OCI-LY7 (cell line): Measurements from ENCODE around the gene CDH15. TPM values are rescaled to one million over a fixed set of nuclear protein-coding genes. Genes with fewer than 3 reads are reported as not detected.

Experiments used
- BruUV-seq: library from RNA; stranded (reverse); fragments of 400-500 nt; replicated peaks from 2 replicates; lab custom pipeline; 2021; lab: Mats Ljungman, UMichigan
- CTCF ChIA-PET: fragments of 300-600 bp; sonication (Branson Sonifier 250); formaldehyde crosslinking; loops from one replicate; lab custom pipeline; 2022; ENCODE audit warnings: antibody characterized with exemption; ENCODE audit not compliant: unreplicated experiment; lab: Charles Lee
- POLR2A ChIA-PET: fragments of 300-600 bp; sonication (Branson Sonifier 250); formaldehyde crosslinking; loops from one replicate; lab custom pipeline; 2022; ENCODE audit warnings: antibody characterized with exemption; lab: Charles Lee
- DNase-seq: peaks from one replicate; pipeline ENCODE4 v3.0.0-alpha.2; 2015; ENCODE audit warnings: low spot score
- H2AFZ ChIP-seq: fragments of 200-600 bp; sonication (generic), shearing (Covaris generic); 2 replicates; pipeline ENCODE4 v1.6.1; 2014; ENCODE audit warnings: mild to moderate bottlenecking, antibody characterized with exemption, low read length, moderate library complexity
- H3K27ac ChIP-seq: fragments of 200-600 bp; sonication (generic); 2 replicates; pipeline ENCODE4 v1.5.1; 2014; ENCODE audit warnings: mixed run types, low read depth, mild to moderate bottlenecking, moderate library complexity, low read length, inconsistent platforms; ENCODE audit not compliant: poor library complexity, severe bottlenecking
- H3K36me3 ChIP-seq: fragments of 200-600 bp; sonication (generic); 2 replicates; pipeline ENCODE4 v1.6.1; 2014; ENCODE audit warnings: mild to moderate bottlenecking, antibody characterized with exemption, low read length, moderate library complexity, mixed read lengths; ENCODE audit not compliant: insufficient read depth
- H3K4me1 ChIP-seq: fragments of 200-600 bp; sonication (generic); 2 replicates; pipeline ENCODE4 v1.5.1; 2014; ENCODE audit warnings: mild to moderate bottlenecking, low read length; ENCODE audit not compliant: insufficient read depth, poor library complexity, severe bottlenecking
- H3K4me2 ChIP-seq: fragments of 200-600 bp; sonication (generic); 2 replicates; pipeline ENCODE4 v1.6.1; 2014; ENCODE audit warnings: mild to moderate bottlenecking, low read length
- H3K4me3 ChIP-seq: fragments of 200-600 bp; sonication (generic); 2 replicates; pipeline ENCODE4 v1.5.1; 2014; ENCODE audit warnings: mild to moderate bottlenecking, low read depth, low read length; ENCODE audit not compliant: poor library complexity, severe bottlenecking
- H3K79me2 ChIP-seq: fragments of 200-600 bp; sonication (generic); 2 replicates; pipeline ENCODE4 v1.6.1; 2016; ENCODE audit warnings: low read depth, mild to moderate bottlenecking, low read length, moderate library complexity, mixed read lengths; ENCODE audit not compliant: insufficient read depth
- H3K9me2 ChIP-seq: fragments of 200-600 bp; sonication (generic); 2 replicates; pipeline ENCODE4 v1.6.1; 2016; ENCODE audit warnings: mild to moderate bottlenecking, low read length, mixed read lengths; ENCODE audit not compliant: insufficient read depth
- H3K9me3 ChIP-seq: fragments of 200-600 bp; sonication (generic); 2 replicates; pipeline ENCODE4 v1.6.1; 2014; ENCODE audit warnings: mild to moderate bottlenecking, mixed run types, low read length, mixed read lengths
- H4K20me1 ChIP-seq: fragments of 200-600 bp; sonication (generic); 2 replicates; pipeline ENCODE4 v1.6.1; 2014; ENCODE audit warnings: mild to moderate bottlenecking, antibody characterized with exemption, low read length, moderate library complexity, mixed read lengths; ENCODE audit not compliant: insufficient read depth
- EZH2phosphoT487 ChIP-seq: fragments of 200-600 bp; sonication (generic); IDR thresholded peaks from 2 replicates; pipeline ENCODE4 v1.6.1; 2018; ENCODE audit warnings: low read depth, borderline replicate concordance, mild to moderate bottlenecking, mixed run types, antibody characterized with exemption, low read length, moderate library complexity, mixed read lengths
- intact Hi-C: fragments of 100-400 bp; cut with micrococcal nuclease; formaldehyde crosslinking; loops from one replicate; pipeline ENCODE4 v1.10.0; 2022; ENCODE audit not compliant: unreplicated experiment
- total RNA-seq, 2 experiments: library from RNA; depleted of rRNA in 1 of 2; stranded (reverse); fragments of >200 nt in 1 of 2; shearing (Covaris generic) in 1 of 2; gene quantifications; 2 replicates each; pipeline ENCODE4 v1.2.3, GENCODE V29; 2014 to 2022
- TF ChIP-seq, protein P1 (sequence below): fragments of 200-600 bp; sonication (generic); conservative IDR thresholded peaks from 2 replicates; pipeline ENCODE4 v1.5.1; 2014; ENCODE audit warnings: mild to moderate bottlenecking, antibody characterized with exemption, low read length, moderate library complexity, mixed read lengths

The CDH15 gene
- total RNA-seq, 2 experiments from 2014 or later: not detected

DNA sequence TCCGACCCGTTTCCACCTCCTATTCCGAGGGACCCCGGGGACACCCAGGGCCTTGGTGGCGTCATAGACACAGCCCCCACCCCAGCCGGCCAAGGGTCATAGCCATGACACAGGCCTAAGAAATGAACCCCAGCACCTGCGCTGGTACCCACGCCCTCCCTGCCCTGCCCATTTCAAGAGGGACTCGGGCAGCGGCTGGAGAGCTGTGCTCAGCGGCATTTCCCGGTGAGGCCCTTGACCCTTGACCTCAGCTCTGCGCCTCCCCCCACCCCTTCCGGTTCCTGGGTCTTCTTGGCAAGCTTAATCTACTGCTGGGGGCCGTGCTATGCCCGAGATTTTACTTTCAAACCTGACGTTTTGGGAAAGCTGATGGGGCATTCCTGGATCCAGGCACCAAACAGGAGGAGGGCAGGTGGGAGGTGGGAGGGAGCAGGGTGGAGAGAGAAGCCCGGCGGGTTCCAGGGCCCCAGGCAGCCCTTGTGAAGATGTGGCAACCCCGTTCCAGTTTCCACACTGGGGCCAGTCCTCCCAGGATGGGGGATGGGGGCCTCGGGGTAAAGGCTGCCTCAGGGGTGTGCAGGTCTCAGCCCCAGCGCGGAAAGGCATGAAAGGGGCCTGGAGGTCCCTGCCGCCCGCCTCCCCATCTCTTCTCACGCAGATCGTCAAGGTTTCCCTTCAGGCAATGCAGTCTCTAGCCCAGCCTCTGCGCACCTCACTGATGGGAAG lies 28.7 kb downstream of the CDH15 start, which contains the start of gene SLC22A31:
Gene SLC22A31, minus strand, starts transcription at position 414 of the 726 bp plus-strand sequence. Its CDS starts 36 bp downstream, at position 378.
- POLR2A ChIA-PET: no interaction called here
- no peaks in the 10 kb centered on the region for H4K20me1 ChIP-seq
- intact Hi-C loops: no loop called here

GRCh38 chr16:89200850-89201411 lies 29.4 kb downstream of the CDH15 start:
- no peaks in the 10 kb centered on the region for H3K9me2 ChIP-seq
- H3K9me3 ChIP-seq: no peaks in the 10 kb centered on the region
- no peak overlapping the region for H3K4me3 ChIP-seq
- no peak overlapping the region for H2AFZ ChIP-seq
- intact Hi-C loops: no loop called here
- CTCF ChIA-PET: no interaction called here
- H3K79me2 ChIP-seq: no peaks in the 10 kb centered on the region
- no peaks in the 10 kb centered on the region for H3K4me1 ChIP-seq
- no peaks in the 10 kb centered on the region for H4K20me1 ChIP-seq
- DNase-seq: no peak
- no peak overlapping the region for H3K27ac ChIP-seq
- POLR2A ChIA-PET: no interaction called here
- no TSS peak for BruUV-seq
- H3K36me3 ChIP-seq: no peaks in the 10 kb centered on the region
- no peak overlapping the region for H3K4me2 ChIP-seq
- TF ChIP-seq EZH2phosphoT487: no peak
- TF ChIP-seq, protein P1, sequence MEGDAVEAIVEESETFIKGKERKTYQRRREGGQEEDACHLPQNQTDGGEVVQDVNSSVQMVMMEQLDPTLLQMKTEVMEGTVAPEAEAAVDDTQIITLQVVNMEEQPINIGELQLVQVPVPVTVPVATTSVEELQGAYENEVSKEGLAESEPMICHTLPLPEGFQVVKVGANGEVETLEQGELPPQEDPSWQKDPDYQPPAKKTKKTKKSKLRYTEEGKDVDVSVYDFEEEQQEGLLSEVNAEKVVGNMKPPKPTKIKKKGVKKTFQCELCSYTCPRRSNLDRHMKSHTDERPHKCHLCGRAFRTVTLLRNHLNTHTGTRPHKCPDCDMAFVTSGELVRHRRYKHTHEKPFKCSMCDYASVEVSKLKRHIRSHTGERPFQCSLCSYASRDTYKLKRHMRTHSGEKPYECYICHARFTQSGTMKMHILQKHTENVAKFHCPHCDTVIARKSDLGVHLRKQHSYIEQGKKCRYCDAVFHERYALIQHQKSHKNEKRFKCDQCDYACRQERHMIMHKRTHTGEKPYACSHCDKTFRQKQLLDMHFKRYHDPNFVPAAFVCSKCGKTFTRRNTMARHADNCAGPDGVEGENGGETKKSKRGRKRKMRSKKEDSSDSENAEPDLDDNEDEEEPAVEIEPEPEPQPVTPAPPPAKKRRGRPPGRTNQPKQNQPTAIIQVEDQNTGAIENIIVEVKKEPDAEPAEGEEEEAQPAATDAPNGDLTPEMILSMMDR: no peak

More for the DNA sequence above, 28.7 kb downstream of the CDH15 start, which contains the start of gene SLC22A31:
- H3K9me3 ChIP-seq: no peaks in the 10 kb centered on the region
- no peaks in the 10 kb centered on the region for H3K9me2 ChIP-seq
- H3K27ac ChIP-seq: no peak within 1 kb of the TSS
- CTCF ChIA-PET: no interaction called here
- H3K79me2 ChIP-seq: no peaks in the 10 kb centered on the region
- H2AFZ ChIP-seq: no peak within 1 kb of the TSS
- BruUV-seq: no TSS peak
- H3K4me1 ChIP-seq: no peaks in the 10 kb centered on the region
- no peak for DNase-seq
- TF ChIP-seq EZH2phosphoT487: no peak
- TF ChIP-seq, protein P1: no peak
- no peaks in the 10 kb centered on the region for H3K36me3 ChIP-seq
- no peak within 1 kb of the TSS for H3K4me2 ChIP-seq
- H3K4me3 ChIP-seq: no peak within 1 kb of the TSS
